ENCODE data around the gene AKAP10. TPM values are rescaled to one million over a fixed set of nuclear protein-coding genes. Genes with fewer than 3 reads are reported as not detected.

The AKAP10 gene
- total and polyA plus RNA-seq, 9 donors, result 13.9 to 40.3 (median 28.9) TPM

GRCh38 chr17:19940722-19941464, 36.7 kb downstream of the AKAP10 start:
- DNase-seq, result no peak

GRCh38 chr17:19939993-19940721, 37.5 kb downstream of the AKAP10 start:
- no peak for DNase-seq
- TF ChIP-seq CTCF (IDR thresholded peaks at IDR 0.05) (no peak), POLR2A (IDR thresholded peaks at IDR 0.05) (no peak), EP300 (IDR thresholded peaks at IDR 0.05) (no peak)
- Histone ChIP-seq H3K4me1 (ENCODE audit: insufficient read depth) (no peaks in the 10 kb centered on the region), H3K27ac (no peak overlapping the region), H3K9me3 (no peaks in the 10 kb centered on the region), H3K36me3 (no peaks in the 10 kb centered on the region), H3K4me3 (no peak overlapping the region), H3K27me3 (no peaks in the 10 kb centered on the region)
- intact Hi-C loops (cut with DNase I), result no loop called here
- 89 to 96% (median 91%) methylated on average over 2 of the region's 2 CpGs for WGBS, 3 donors

More at GRCh38 chr17:19940722-19941464, 36.7 kb downstream of the AKAP10 start:
- Histone ChIP-seq H3K27ac (no peak overlapping the region), H3K4me1 (ENCODE audit: insufficient read depth) (no peaks in the 10 kb centered on the region), H3K36me3 (no peaks in the 10 kb centered on the region), H3K9me3 (no peaks in the 10 kb centered on the region), H3K27me3 (no peaks in the 10 kb centered on the region), H3K4me3 (no peak overlapping the region)
- WGBS, 3 donors, result 61 to 62% (median 62%) methylated on average over 4 of the region's 4 CpGs
- intact Hi-C loops (cut with DNase I), result no loop called here
- TF ChIP-seq CTCF (IDR thresholded peaks at IDR 0.05) (no peak), EP300 (IDR thresholded peaks at IDR 0.05) (no peak), POLR2A (IDR thresholded peaks at IDR 0.05) (no peak)

GRCh38 chr17:19938736-19939135, 38.9 kb downstream of the AKAP10 start:
- Histone ChIP-seq H3K4me1 (ENCODE audit: insufficient read depth) (no peaks in the 10 kb centered on the region), H3K9me3 (no peaks in the 10 kb centered on the region), H3K27ac (no peak overlapping the region), H3K4me3 (no peak overlapping the region), H3K27me3 (no peaks in the 10 kb centered on the region), H3K36me3 (no peaks in the 10 kb centered on the region)
- WGBS, 3 donors, result 94 to 97% (median 96%) methylated on average over 10 of the region's 10 CpGs
- intact Hi-C loops (cut with DNase I), result no loop called here
- TF ChIP-seq CTCF (IDR thresholded peaks at IDR 0.05) (no peak), EP300 (IDR thresholded peaks at IDR 0.05) (no peak), POLR2A (IDR thresholded peaks at IDR 0.05) (no peak)
- no peak for DNase-seq

GRCh38 chr17:19937522-19937921, 40.1 kb downstream of the AKAP10 start:
- Histone ChIP-seq H3K4me1 (ENCODE audit: insufficient read depth) (no peaks in the 10 kb centered on the region), H3K4me3 (no peak overlapping the region), H3K9me3 (no peaks in the 10 kb centered on the region), H3K27ac (no peak overlapping the region), H3K27me3 (no peaks in the 10 kb centered on the region), H3K36me3 (no peaks in the 10 kb centered on the region)
- TF ChIP-seq CTCF (IDR thresholded peaks at IDR 0.05) (no peak), EP300 (IDR thresholded peaks at IDR 0.05) (no peak), POLR2A (IDR thresholded peaks at IDR 0.05) (no peak)
- 80 to 89% (median 85%) methylated on average over 2 of the region's 2 CpGs for WGBS, 3 donors
- intact Hi-C loops (cut with DNase I), result no loop called here
- no peak for DNase-seq
